ENCODE data around the gene SEPTIN12.

DNA sequence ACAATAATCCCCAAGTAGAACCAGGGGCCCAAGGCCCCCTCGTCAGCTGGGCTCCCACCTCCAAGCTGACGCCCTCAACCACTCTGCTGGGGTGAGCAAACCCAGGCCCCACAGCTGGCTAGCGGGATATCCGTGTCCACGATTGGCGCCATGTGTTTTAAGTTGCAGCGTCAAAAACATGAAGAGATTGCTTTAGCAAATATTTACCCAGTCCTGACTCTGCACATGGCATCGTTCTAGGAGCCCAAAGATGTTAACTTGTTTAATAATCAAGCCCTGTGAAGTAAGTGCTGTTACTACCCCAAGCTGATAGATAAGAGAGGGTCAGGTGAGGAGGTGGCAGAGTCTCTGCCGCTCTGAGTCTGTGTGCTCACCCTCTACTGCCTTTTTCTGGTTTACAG, 344 bp upstream of the SEPTIN12 start:
- TF ChIP-seq, protein P1, sequence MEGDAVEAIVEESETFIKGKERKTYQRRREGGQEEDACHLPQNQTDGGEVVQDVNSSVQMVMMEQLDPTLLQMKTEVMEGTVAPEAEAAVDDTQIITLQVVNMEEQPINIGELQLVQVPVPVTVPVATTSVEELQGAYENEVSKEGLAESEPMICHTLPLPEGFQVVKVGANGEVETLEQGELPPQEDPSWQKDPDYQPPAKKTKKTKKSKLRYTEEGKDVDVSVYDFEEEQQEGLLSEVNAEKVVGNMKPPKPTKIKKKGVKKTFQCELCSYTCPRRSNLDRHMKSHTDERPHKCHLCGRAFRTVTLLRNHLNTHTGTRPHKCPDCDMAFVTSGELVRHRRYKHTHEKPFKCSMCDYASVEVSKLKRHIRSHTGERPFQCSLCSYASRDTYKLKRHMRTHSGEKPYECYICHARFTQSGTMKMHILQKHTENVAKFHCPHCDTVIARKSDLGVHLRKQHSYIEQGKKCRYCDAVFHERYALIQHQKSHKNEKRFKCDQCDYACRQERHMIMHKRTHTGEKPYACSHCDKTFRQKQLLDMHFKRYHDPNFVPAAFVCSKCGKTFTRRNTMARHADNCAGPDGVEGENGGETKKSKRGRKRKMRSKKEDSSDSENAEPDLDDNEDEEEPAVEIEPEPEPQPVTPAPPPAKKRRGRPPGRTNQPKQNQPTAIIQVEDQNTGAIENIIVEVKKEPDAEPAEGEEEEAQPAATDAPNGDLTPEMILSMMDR (IDR thresholded peaks at IDR 0.05): no peak
- no peak for TF ChIP-seq POLR2A (IDR thresholded peaks at IDR 0.05)

Measured in testis (tissue), 2 donors.